H4 (cell line): Measurements from ENCODE around the gene CYTH4. TPM values are rescaled to one million over a fixed set of nuclear protein-coding genes. Genes with fewer than 3 reads are reported as not detected.

Experiments used
- DNase-seq: peaks from one replicate; pipeline ENCODE4 v3.0.0-alpha.2; 2015; ENCODE audit warnings: low spot score
- total RNA-seq: library from RNA; depleted of rRNA; stranded (reverse); fragments of >200 nt; shearing (Covaris generic); gene quantifications from 2 replicates; pipeline ENCODE4 v1.2.3, GENCODE V29; 2014

Gene CYTH4
- total RNA-seq, 1 experiment from 2014 or later = 0.08 TPM

DNA sequence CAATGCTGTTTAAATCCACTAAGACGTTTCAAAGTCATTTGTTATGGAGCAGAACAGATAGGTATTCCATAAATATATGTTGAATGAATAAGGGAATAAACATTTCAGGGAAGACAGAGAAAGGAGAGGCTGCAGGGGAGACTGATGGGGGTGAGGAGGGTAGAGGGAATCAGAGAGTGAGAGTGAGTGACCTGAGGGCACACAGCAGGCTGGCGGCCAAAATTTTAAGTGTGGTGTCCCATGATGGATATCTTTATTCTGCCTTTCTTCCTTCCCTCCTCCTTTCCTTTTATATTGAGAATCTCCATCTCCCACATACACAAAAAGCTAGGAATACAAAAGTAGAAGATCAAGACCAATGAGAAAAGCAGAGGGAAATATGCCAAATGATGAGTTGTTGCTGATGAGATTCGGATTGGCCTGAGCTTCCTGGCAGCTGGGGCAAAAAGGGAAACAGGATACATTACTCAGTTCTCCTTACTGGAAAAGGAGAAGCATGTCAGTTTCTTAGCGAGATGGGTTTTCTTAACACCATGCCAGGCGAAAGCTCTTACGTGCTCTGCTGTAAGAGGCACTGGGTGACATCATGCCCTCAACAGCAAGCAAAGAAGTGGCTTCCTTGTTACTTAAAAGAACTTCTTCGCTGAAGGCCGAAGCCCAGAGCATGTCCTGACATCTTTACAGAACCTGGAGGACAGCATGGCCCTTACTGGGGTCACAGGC, 11.2 kb upstream of the CYTH4 start:
- no peak for DNase-seq

DNA sequence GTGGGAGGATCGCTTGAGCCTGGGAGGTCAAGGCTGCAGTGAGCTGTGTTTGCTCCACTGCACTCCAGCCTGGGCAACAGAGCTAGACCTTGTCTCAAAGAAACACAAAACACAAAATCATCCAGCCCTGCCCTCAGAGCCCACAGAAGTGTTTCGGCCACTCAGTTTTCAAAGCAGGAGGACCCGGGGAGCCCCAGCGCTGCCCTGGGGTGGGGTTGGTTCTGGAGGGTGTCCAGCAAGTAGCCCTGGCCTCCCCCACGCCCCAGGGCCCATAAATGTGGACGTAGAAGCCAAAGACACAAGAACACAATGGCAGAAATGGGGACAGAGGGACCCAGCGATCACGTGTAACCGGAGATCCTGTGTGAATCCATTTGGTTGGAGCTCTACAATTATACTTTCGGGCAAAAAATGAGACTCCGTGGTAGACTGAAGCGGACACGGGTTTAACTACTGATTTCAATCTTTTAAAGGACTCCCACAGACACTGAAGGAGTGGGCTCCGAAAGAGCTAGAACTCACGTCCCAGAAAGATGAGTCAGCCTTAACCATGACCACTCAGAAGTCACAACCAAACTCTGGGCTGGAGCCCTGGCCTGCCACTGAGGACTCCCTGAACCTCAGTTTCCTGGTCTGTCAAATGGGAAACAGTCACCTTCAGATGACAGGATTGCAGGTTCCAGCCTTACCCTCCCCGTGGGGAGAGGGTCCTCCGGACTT, 9.0 kb upstream of the CYTH4 start:
- peak; percentile 32 for DNase-seq

GRCh38 chr22:37273846-37274225, 8.5 kb upstream of the CYTH4 start:
- DNase-seq = no peak

GRCh38 chr22:37274380-37274862, 7.9 kb upstream of the CYTH4 start:
- DNase-seq = no peak

- no peak for DNase-seq
Observed at GRCh38 chr22:37275134-37275533, 7.2 kb upstream of the CYTH4 start.

DNA sequence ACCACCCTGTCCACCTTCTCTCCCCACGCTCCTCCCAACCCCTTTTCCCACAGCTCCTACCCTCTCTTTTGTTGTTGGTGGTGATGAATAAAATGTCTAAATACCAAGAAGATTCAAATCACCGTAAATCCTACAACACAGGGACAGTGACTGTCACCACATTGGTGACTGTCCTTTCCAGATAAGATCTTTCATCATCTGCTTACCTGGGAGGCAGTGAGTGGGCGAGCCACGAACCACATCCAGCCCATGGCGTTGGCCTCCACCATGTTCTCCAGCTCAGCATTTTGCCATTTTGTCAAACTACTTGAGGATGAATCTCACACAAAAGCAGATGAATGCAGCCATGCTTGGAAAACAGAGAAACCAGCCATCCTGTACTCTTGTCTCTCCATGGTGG, 6.7 kb upstream of the CYTH4 start:
- no peak for DNase-seq

DNA sequence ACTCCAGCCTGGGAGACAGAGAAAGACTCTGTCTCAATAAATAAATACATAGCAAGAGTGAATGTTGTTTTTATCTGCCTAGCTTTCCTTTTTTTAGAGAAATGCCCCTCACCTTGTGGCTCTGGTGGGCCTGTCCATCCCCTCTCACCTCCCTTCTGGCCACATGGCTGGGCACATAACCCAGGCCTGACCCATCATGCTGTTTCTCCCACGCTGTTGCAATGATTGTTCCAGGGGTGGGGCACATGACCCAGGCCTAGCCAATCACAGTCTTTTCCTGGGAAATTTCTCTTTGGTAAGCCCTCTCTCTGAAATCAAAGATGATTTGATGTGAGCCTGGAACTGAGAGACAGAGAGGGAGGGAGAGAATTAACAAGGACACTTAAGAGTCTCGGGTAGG, 5.5 kb upstream of the CYTH4 start:
- DNase-seq = no peak

DNA sequence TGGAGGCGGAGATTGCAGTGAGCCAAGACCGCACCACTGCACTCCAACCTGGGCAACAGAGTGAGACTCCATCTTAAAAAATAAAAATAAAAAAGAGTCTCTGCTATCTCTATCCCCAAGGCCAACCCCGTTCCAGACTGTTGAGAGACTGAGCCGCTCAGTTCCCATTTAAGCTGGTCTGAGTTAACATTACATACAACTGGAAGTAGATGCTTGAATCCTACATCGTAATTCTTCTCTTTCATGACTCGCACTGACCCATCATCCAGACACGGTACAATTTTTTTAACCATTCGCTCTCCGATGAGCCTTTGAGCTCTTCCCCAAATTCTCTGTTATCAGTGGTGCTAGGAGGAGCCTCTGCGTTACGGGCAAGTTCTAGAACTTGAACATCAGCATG, 4.9 kb upstream of the CYTH4 start:
- no peak for DNase-seq

DNA sequence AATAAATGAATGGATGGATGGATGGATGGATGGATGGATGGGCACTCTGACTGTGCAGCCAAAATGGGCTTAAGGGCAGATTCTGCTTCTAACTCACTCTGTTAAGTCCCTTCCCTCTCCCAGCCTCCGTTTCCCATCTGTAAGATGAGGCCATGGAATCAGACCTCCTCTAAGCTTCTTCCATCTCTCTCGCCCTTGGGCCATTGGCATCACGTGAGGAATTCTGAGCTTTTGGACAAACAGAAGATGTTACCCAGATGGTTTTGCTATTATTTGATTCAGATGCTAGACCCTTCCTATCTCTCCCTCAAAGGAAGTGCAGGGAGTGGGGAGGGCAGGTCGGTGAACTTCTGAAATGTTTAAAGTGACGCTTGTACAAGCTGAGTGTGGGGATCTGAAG, 4.0 kb upstream of the CYTH4 start:
- no peak for DNase-seq

GRCh38 chr22:37279331-37280181, 2.8 kb upstream of the CYTH4 start:
- no peak for DNase-seq

DNA sequence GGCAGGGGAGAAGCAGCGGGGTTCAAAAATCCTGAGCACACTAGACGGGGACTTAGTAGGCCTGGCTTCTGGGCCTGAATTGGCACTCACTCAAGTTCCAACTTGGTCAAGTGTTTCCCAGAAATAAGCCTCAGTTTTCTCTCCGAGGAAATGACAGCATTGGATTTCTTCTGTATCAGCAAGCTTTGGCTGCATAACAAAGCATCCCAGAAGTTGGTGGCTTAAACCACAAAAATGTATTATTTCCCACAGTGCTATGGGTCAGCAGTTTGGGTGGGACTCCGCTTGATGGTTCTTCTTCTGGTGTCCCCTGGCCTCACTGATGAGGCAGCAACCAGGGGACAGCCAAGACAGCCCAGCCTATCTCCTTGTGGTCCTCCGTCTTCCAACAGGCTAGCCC, 1.6 kb upstream of the CYTH4 start:
- no peak for DNase-seq

GRCh38 chr22:37281195-37281594, 1.1 kb upstream of the CYTH4 start:
- DNase-seq = no peak

DNA sequence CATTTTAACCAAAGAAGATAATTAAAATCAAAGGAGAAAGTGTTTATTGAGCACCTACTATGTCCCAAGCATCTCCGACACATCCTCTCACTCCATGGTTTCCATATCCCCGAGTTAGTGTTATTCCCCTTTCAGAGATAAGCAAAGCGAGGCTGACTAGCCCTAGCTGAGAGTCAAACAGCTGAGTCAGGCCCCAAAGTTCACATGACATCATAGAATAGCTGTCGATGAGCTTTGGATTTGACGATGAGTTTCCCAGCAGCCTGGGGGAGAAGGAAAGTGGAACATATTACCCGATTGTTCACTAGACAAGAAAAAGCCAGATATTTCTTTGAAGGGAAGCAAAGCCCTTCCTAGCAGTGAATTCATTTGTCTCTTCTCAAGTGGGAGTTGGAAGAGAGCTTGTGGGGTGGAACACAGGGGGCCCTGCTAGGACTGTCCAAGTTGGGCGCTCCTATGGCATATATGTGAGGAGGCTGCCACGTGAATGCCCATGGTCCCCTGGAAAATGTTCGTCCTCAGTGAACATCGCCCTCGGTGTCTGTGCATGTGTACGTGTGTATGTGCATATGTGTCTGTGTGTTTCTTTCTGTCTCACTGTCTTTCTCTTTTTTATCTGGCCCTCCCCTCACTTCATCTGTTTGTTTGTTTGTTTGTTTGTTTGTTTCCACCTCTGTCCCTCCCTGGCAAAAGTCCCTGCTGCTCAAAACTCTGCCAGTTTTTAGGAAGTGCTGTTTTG, 493 bp upstream of the CYTH4 start:
- no peak for DNase-seq

- no peak for DNase-seq
Observed at GRCh38 chr22:37283393-37283937, 1.2 kb downstream of the CYTH4 start.

DNA sequence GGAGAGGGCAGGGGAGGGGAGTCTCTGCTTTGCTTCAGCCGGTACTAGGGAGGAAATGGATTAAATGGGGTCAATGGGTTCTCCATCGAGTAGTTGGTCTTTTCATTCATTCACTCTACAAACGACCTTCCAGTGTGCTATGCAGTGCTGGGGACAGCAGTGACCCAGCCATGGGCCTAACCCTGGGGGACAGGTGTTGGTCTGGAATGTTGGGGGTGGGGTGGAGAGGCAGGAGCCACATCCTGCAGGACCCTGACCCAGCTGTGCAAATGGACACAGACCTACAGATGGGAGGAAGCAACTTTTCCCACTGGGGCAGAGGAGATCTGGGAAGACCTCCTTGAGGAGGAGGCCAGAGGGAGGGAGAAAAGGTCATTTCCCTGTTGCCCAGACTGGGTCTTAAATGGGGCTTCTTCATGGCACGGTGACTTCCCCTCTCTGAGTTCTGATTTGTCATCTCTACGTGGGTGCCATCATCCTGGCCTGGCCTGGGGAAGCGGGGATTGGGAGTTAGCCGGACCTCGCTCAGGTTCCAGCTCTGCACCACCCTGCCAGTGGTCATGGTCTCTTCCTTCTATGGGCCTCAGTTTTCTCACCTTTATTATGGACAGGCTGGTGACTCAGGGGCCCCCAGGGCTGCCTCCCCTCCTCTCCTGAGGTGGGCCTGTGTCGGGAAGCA, 2.0 kb downstream of the CYTH4 start:
- DNase-seq = no peak

DNA sequence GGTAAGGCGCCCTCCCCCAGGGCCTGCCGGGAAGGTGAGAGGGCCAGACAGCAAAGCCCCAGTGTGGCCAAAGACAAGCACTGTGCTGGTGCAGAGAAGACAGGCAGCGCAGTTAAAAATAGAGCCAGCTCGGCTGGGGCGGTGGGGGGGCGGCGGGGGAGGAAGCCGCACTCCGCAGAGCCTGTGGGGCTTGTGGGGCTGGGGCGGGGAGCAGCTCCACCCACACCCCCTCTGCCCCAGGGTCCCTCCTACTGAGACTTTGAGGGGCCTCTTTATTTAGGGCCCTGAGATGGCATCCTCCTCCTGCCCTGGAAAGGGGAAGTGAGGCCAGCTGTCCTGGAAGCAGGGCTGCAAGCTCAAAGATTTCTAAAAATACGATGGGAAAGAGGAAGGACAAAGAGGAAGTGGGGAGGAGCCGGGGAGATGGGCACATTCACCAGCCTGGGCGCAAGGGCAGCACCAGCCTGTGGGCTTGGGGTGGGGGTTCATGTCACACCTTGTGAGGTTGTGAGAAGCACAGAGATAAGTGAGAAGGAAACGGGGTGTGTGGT, 2.6 kb downstream of the CYTH4 start:
- no peak for DNase-seq

GRCh38 chr22:37285937-37286336, 3.6 kb downstream of the CYTH4 start:
- DNase-seq = no peak

- no peak for DNase-seq
Observed at GRCh38 chr22:37287550-37287951, 5.2 kb downstream of the CYTH4 start.

GRCh38 chr22:37288521-37288920, 6.2 kb downstream of the CYTH4 start:
- no peak for DNase-seq

- DNase-seq = no peak
Observed at GRCh38 chr22:37289156-37289735, 6.9 kb downstream of the CYTH4 start.
